Right atrium auricular region (tissue), 2 donors: Measurements from ENCODE around the gene TRIOBP. TPM values are rescaled to one million over a fixed set of nuclear protein-coding genes. Genes with fewer than 3 reads are reported as not detected.

Experiments used
- DNase-seq: peaks from one replicate; pipeline ENCODE4 v3.0.0-alpha.2; 2019; ENCODE audit warnings: low spot score
- H3K27ac ChIP-seq, 2 donors: fragments of 200-600 bp; sonication (generic); 1 replicate in 1 of 2; 2 replicates in 1 of 2; pipeline ENCODE4 v1.5.1; 2016 to 2019
- H3K27me3 ChIP-seq, 2 donors: fragments of 200-600 bp; sonication (generic); one replicate each; pipeline versions ENCODE4 v1.5.1 to v1.6.0; 2017 to 2019
- H3K36me3 ChIP-seq: fragments of 200-600 bp; sonication (generic); one replicate; pipeline ENCODE4 v1.5.1; 2016
- H3K4me1 ChIP-seq, 2 donors: fragments of 200-600 bp; sonication (generic); one replicate each; pipeline versions ENCODE4 v1.5.1 to v1.6.0; 2017 to 2019
- H3K4me3 ChIP-seq, 2 donors: fragments of 200-600 bp; sonication (generic); 1 replicate in 1 of 2; 2 replicates in 1 of 2; pipeline ENCODE4 v1.5.1; 2017 to 2019; ENCODE audit warnings: mild to moderate bottlenecking in 1 of 2, moderate library complexity in 1 of 2
- H3K9me3 ChIP-seq, 2 donors: fragments of 200-600 bp; sonication (generic); one replicate each; pipeline ENCODE4 v1.5.1; 2019
- CTCF ChIP-seq, 2 donors: fragments of 200-600 bp; sonication (generic); IDR thresholded peaks; one replicate each; pipeline ENCODE4 v1.5.1; 2019; ENCODE audit warnings: antibody characterized with exemption in 2 of 2
- total RNA-seq, 2 donors: library from RNA; depleted of rRNA; stranded (reverse); fragments of >200 nt; gene quantifications; one replicate each; pipeline ENCODE4 v1.1.0, GENCODE V29; 2016

The TRIOBP gene
- total RNA-seq, 2 donors from 2014 or later = 108 to 118 TPM

GRCh38 chr22:37771702-37772427, 75.0 kb downstream of the TRIOBP start:
- H3K4me3 ChIP-seq = no peak overlapping the region
- no peaks in the 10 kb centered on the region for H3K27me3 ChIP-seq
- no peak overlapping the region for H3K27ac ChIP-seq
- H3K9me3 ChIP-seq = no peaks in the 10 kb centered on the region
- no peak for DNase-seq
- H3K4me1 ChIP-seq = no peaks in the 10 kb centered on the region
- H3K36me3 ChIP-seq = peaks cover 70% of the 10 kb centered on the region
- TF ChIP-seq CTCF (IDR thresholded peaks at IDR 0.05) = no peak

- Histone ChIP-seq H3K36me3 (peaks cover 45% of the 10 kb centered on the region), H3K27me3 (no peaks in the 10 kb centered on the region), H3K4me3 (no peak overlapping the region), H3K27ac (no peak overlapping the region), H3K9me3 (no peaks in the 10 kb centered on the region), H3K4me1 (peaks cover 0 to 6% of the 10 kb centered on the region in 2 donors)
- DNase-seq = no peak
- TF ChIP-seq CTCF (IDR thresholded peaks at IDR 0.05) = no peak
Measured at GRCh38 chr22:37774728-37775127, 77.9 kb downstream of the TRIOBP start.

- peaks cover 0 to 6% of the 10 kb centered on the region in 2 donors for H3K4me1 ChIP-seq
- peak overlapping the region in 1 of 2 donors; percentile 11 for H3K27ac ChIP-seq
- no peaks in the 10 kb centered on the region for H3K27me3 ChIP-seq
- peaks cover 34% of the 10 kb centered on the region for H3K36me3 ChIP-seq
- H3K9me3 ChIP-seq = no peaks in the 10 kb centered on the region
- TF ChIP-seq CTCF (IDR thresholded peaks at IDR 0.05) = no peak
- no peak overlapping the region for H3K4me3 ChIP-seq
- no peak for DNase-seq
Measured at GRCh38 chr22:37775785-37776638, 79.2 kb downstream of the TRIOBP start.

GRCh38 chr22:37776639-37777005, 79.8 kb downstream of the TRIOBP start:
- DNase-seq = no peak
- Histone ChIP-seq H3K27me3 (no peaks in the 10 kb centered on the region), H3K27ac (peak overlapping the region in 1 of 2 donors; percentile 11), H3K4me1 (peaks cover 0 to 6% of the 10 kb centered on the region in 2 donors), H3K9me3 (no peaks in the 10 kb centered on the region), H3K36me3 (peaks cover 28% of the 10 kb centered on the region), H3K4me3 (no peak overlapping the region)
- no peak for TF ChIP-seq CTCF (IDR thresholded peaks at IDR 0.05)

GRCh38 chr22:37777122-37777687, 80.4 kb downstream of the TRIOBP start:
- Histone ChIP-seq H3K4me1 (peaks cover 0 to 6% of the 10 kb centered on the region in 2 donors), H3K36me3 (peaks cover 22% of the 10 kb centered on the region), H3K27ac (no peak overlapping the region), H3K4me3 (no peak overlapping the region), H3K27me3 (no peaks in the 10 kb centered on the region), H3K9me3 (no peaks in the 10 kb centered on the region)
- DNase-seq = no peak
- TF ChIP-seq CTCF (IDR thresholded peaks at IDR 0.05) = no peak
